HL-60 (cell line): ENCODE data around the gene HSPA12B.

ENCODE experiments used
- GABPA ChIP-seq: IDR thresholded peaks from 2 replicates; pipeline ENCODE4 v1.6.1; 2012; ENCODE audit warnings: low read depth
- POLR2AphosphoS5 ChIP-seq: IDR thresholded peaks from 2 replicates; pipeline ENCODE4 v1.6.1; 2012; ENCODE audit warnings: low read depth
- SPI1 ChIP-seq: IDR thresholded peaks from 2 replicates; pipeline ENCODE4 v1.6.1; 2012; ENCODE audit warnings: low read depth, mild to moderate bottlenecking, borderline replicate concordance
- TF ChIP-seq, protein P1 (sequence below): IDR thresholded peaks from one replicate; pipeline ENCODE4 v1.5.1; 2011; ENCODE audit warnings: low read length, control low read depth, inconsistent platforms; ENCODE audit not compliant: insufficient read depth
- TF ChIP-seq, protein P2 (sequence below): IDR thresholded peaks from 2 replicates; pipeline ENCODE4 v1.6.1; 2012; ENCODE audit warnings: low read depth; ENCODE audit not compliant: insufficient replicate concordance

- TF ChIP-seq, protein P1, sequence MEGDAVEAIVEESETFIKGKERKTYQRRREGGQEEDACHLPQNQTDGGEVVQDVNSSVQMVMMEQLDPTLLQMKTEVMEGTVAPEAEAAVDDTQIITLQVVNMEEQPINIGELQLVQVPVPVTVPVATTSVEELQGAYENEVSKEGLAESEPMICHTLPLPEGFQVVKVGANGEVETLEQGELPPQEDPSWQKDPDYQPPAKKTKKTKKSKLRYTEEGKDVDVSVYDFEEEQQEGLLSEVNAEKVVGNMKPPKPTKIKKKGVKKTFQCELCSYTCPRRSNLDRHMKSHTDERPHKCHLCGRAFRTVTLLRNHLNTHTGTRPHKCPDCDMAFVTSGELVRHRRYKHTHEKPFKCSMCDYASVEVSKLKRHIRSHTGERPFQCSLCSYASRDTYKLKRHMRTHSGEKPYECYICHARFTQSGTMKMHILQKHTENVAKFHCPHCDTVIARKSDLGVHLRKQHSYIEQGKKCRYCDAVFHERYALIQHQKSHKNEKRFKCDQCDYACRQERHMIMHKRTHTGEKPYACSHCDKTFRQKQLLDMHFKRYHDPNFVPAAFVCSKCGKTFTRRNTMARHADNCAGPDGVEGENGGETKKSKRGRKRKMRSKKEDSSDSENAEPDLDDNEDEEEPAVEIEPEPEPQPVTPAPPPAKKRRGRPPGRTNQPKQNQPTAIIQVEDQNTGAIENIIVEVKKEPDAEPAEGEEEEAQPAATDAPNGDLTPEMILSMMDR = no peak
- TF ChIP-seq SPI1 (no peak), POLR2AphosphoS5 (no peak), GABPA (no peak)
- TF ChIP-seq, protein P2, sequence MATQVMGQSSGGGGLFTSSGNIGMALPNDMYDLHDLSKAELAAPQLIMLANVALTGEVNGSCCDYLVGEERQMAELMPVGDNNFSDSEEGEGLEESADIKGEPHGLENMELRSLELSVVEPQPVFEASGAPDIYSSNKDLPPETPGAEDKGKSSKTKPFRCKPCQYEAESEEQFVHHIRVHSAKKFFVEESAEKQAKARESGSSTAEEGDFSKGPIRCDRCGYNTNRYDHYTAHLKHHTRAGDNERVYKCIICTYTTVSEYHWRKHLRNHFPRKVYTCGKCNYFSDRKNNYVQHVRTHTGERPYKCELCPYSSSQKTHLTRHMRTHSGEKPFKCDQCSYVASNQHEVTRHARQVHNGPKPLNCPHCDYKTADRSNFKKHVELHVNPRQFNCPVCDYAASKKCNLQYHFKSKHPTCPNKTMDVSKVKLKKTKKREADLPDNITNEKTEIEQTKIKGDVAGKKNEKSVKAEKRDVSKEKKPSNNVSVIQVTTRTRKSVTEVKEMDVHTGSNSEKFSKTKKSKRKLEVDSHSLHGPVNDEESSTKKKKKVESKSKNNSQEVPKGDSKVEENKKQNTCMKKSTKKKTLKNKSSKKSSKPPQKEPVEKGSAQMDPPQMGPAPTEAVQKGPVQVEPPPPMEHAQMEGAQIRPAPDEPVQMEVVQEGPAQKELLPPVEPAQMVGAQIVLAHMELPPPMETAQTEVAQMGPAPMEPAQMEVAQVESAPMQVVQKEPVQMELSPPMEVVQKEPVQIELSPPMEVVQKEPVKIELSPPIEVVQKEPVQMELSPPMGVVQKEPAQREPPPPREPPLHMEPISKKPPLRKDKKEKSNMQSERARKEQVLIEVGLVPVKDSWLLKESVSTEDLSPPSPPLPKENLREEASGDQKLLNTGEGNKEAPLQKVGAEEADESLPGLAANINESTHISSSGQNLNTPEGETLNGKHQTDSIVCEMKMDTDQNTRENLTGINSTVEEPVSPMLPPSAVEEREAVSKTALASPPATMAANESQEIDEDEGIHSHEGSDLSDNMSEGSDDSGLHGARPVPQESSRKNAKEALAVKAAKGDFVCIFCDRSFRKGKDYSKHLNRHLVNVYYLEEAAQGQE = no peak
Observed at GRCh38 chr20:3777716-3778629, 45.5 kb downstream of the HSPA12B start.
